Prostate gland (tissue), 2 donors: ENCODE results near the gene FBXO3. TPM values are rescaled to one million over a fixed set of nuclear protein-coding genes. Genes with fewer than 3 reads are reported as not detected.

Source experiments
- DNase-seq: peaks from one replicate; pipeline ENCODE4 v3.0.0-alpha.2; 2019; ENCODE audit warnings: low spot score
- H3K27ac ChIP-seq, 2 donors: fragments of 200-600 bp; sonication (generic); 2 replicates each; pipeline ENCODE4 v1.5.1; 2017 to 2019
- H3K27me3 ChIP-seq: fragments of 200-600 bp; sonication (generic); replicated peaks from 2 replicates; pipeline ENCODE4 v1.5.1; 2019; ENCODE audit not compliant: insufficient read depth
- H3K36me3 ChIP-seq, 2 donors: fragments of 200-600 bp; sonication (generic); 1 replicate in 1 of 2; 2 replicates in 1 of 2; pipeline versions ENCODE4 v1.5.1 to v1.8.1; 2017 to 2019
- H3K4me1 ChIP-seq: fragments of 200-600 bp; sonication (generic); replicated peaks from 2 replicates; pipeline ENCODE4 v1.5.1; 2019
- H3K4me3 ChIP-seq, 2 donors: fragments of 200-600 bp; sonication (generic); 2 replicates each; pipeline ENCODE4 v1.5.1; 2017 to 2019
- H3K9me3 ChIP-seq: fragments of 200-600 bp; sonication (generic); 2 replicates; pipeline ENCODE4 v1.5.1; 2017
- POLR2A ChIP-seq: fragments of 450-650 bp; IDR thresholded peaks from one replicate; pipeline ENCODE4 v1.6.1; 2016; ENCODE audit warnings: antibody characterized with exemption, mild to moderate bottlenecking
- POLR2AphosphoS5 ChIP-seq: sonication (generic); formaldehyde crosslinking; IDR thresholded peaks from one replicate; pipeline ENCODE4 v1.6.1; 2017; ENCODE audit warnings: antibody characterized with exemption
- WGBS: methylation state at CpG from one replicate; pipeline ENCODE4 v1.1.5; 2018; 5-methylcytosine and 5-hydroxymethylcytosine counted together
- intact Hi-C: fragments of 100-400 bp; cut with DNase I; formaldehyde crosslinking; loops from one replicate; pipeline ENCODE4 v1.14.2; 2022
- total RNA-seq, 2 donors: library from RNA; depleted of rRNA; stranded (reverse); fragments of >200 nt; gene quantifications; one replicate each; pipeline ENCODE4 v1.1.0, GENCODE V29; 2016
- TF ChIP-seq, protein P1 (sequence below), 4 experiments: fragments of 200-600 bp in 2 of 4; fragments of 450-650 bp in 2 of 4; sonication (generic) in 2 of 4; IDR thresholded peaks; 1 replicate in 3 of 4; 2 replicates in 1 of 4; pipeline ENCODE4 v1.5.1; 2016 to 2019; ENCODE audit warnings: antibody characterized with exemption in 4 of 4, mild to moderate bottlenecking in 2 of 4, moderate library complexity in 2 of 4

The FBXO3 gene
- total RNA-seq, 2 donors from 2014 or later, result 24.5 to 45.0 TPM

DNA sequence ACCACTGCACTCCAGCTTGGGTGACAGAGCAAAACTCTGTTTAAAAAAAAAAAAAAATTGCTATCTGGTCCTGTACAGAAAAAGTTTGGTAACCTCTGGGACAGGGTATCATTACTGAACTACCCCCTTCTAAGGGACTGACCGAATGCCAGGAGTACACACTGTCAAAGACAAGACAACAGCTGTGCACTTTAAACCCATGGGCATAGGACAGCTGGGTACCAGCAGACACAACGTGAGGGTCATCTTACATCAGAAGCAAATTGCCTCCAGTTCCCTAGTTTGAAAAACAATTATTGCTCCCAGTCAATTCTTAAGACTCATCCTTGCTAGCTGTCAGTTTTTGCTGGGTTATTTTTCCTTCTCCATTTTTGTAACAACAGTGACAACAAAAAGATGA lies 55.9 kb downstream of the FBXO3 start:
- TF ChIP-seq POLR2A, result no peak
- Histone ChIP-seq H3K4me1 (no peaks in the 10 kb centered on the region), H3K4me3 (no peak overlapping the region), H3K9me3 (no peaks in the 10 kb centered on the region), H3K36me3 (no peaks in the 10 kb centered on the region), H3K27ac (no peak overlapping the region), H3K27me3 (no peaks in the 10 kb centered on the region)
- no peak for DNase-seq
- intact Hi-C loops, result no loop called here
- 67% methylated on average over 2 of the region's 2 CpGs for WGBS

DNA sequence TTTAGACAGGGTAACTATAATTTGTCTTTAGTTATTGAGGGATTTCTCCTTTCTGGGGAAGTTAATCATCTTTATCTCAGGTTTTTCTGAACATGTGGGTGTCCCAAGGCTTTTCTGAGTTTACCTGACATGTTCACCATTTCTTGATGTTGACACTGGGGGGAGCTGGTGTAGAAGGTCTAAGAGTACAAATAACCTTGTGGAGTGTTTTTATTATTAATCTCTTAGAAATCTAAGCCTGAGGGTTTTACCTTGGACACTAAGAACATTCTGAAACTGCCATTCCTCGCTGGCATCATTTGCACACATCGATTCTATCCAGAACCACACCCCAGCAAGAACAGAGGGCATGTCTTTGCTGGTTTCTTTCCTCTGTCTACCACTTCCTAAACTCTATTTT lies 58.1 kb downstream of the FBXO3 start:
- 23% methylated on average over 2 of the region's 2 CpGs for WGBS
- Histone ChIP-seq H3K9me3 (no peaks in the 10 kb centered on the region), H3K27me3 (no peaks in the 10 kb centered on the region), H3K36me3 (no peaks in the 10 kb centered on the region), H3K4me1 (no peaks in the 10 kb centered on the region), H3K4me3 (no peak overlapping the region), H3K27ac (no peak overlapping the region)
- intact Hi-C loops, result no loop called here
- DNase-seq, result no peak
- TF ChIP-seq POLR2A (no peak), POLR2AphosphoS5 (no peak)
- TF ChIP-seq, protein P1, sequence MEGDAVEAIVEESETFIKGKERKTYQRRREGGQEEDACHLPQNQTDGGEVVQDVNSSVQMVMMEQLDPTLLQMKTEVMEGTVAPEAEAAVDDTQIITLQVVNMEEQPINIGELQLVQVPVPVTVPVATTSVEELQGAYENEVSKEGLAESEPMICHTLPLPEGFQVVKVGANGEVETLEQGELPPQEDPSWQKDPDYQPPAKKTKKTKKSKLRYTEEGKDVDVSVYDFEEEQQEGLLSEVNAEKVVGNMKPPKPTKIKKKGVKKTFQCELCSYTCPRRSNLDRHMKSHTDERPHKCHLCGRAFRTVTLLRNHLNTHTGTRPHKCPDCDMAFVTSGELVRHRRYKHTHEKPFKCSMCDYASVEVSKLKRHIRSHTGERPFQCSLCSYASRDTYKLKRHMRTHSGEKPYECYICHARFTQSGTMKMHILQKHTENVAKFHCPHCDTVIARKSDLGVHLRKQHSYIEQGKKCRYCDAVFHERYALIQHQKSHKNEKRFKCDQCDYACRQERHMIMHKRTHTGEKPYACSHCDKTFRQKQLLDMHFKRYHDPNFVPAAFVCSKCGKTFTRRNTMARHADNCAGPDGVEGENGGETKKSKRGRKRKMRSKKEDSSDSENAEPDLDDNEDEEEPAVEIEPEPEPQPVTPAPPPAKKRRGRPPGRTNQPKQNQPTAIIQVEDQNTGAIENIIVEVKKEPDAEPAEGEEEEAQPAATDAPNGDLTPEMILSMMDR (IDR thresholded peaks at IDR 0.05), result peak in 2 of 4 experiments; percentile 9 to 30

DNA sequence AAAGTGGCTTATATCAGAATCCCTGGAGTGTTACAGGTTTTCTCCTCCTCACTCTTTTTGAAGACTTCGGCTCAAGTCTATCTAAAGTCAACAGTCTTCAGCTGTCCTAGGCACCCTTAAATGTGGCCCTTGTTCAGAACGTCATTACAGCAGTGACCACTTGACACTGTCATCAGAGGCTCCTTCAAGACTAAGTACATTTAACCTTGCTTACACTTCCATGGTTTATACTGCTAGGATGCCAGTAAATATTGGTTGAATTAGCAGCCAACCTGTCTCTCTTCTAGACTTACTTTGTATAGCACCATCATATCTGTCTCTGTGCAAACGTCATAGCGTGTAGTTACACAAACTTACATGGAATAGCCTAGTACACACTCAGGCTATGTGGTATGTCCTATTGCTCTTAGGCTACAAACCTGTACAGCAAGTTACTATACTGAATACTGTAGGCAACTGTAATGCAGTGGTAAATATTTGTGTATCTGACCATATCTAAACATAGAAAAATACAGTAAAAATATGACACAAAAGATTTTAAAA lies 60.4 kb downstream of the FBXO3 start:
- H3K4me1 ChIP-seq, result no peaks in the 10 kb centered on the region

GRCh38 chr11:33713151-33713855 lies 61.0 kb downstream of the FBXO3 start:
- DNase-seq, result no peak
- peaks cover 0 to 5% of the 10 kb centered on the region in 2 donors for H3K36me3 ChIP-seq
- H3K4me1 ChIP-seq, result no peaks in the 10 kb centered on the region
- WGBS, result 67% methylated on average over 5 of the region's 5 CpGs
- no peaks in the 10 kb centered on the region for H3K27me3 ChIP-seq
- intact Hi-C loops, result no loop called here
- no peak overlapping the region for H3K4me3 ChIP-seq
- TF ChIP-seq POLR2A, result no peak
- H3K27ac ChIP-seq, result no peak overlapping the region
- no peaks in the 10 kb centered on the region for H3K9me3 ChIP-seq

More for the DNA sequence above, 60.4 kb downstream of the FBXO3 start:
- no peak for DNase-seq
- peaks cover 0 to 5% of the 10 kb centered on the region in 2 donors for H3K36me3 ChIP-seq
- intact Hi-C loops, result no loop called here
- no peaks in the 10 kb centered on the region for H3K27me3 ChIP-seq
- H3K27ac ChIP-seq, result no peak overlapping the region
- TF ChIP-seq POLR2AphosphoS5, result no peak
- no peak for TF ChIP-seq POLR2A
- TF ChIP-seq, protein P1 (IDR thresholded peaks at IDR 0.05), result no peak
- no peaks in the 10 kb centered on the region for H3K9me3 ChIP-seq
- H3K4me3 ChIP-seq, result no peak overlapping the region
- WGBS, result 77% methylated on average over 4 of the region's 4 CpGs

DNA sequence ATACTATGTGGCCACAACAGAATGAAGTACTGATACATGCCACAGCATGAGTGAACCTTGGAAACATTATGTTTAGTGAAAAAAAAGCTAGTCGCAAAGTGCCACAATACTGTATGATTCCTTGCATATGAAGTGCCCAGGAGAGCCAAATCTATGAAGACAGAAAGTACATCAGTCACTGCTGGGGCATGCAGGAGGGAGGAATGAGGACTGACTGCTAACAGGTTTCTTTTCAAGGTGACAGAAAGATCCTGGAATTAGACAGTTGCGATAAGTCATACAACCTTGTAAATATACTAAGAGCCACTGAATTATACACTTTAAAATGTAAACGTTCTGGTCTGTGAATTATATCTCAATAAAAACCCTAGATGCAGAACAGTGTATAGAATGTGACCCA lies 61.9 kb downstream of the FBXO3 start:
- no peaks in the 10 kb centered on the region for H3K9me3 ChIP-seq
- 66% methylated on average over 3 of the region's 3 CpGs for WGBS
- H3K4me3 ChIP-seq, result no peak overlapping the region
- no peaks in the 10 kb centered on the region for H3K27me3 ChIP-seq
- intact Hi-C loops, result no loop called here
- no peak overlapping the region for H3K27ac ChIP-seq
- TF ChIP-seq, protein P1 (IDR thresholded peaks at IDR 0.05), result no peak
- no peak for TF ChIP-seq POLR2AphosphoS5
- H3K4me1 ChIP-seq, result no peaks in the 10 kb centered on the region
- peaks cover 0 to 5% of the 10 kb centered on the region in 2 donors for H3K36me3 ChIP-seq
- no peak for DNase-seq

GRCh38 chr11:33709466-33709865 lies 64.9 kb downstream of the FBXO3 start:
- H3K4me1 ChIP-seq, result no peaks in the 10 kb centered on the region
- peaks cover 0 to 5% of the 10 kb centered on the region in 2 donors for H3K36me3 ChIP-seq
- H3K27ac ChIP-seq, result no peak overlapping the region
- intact Hi-C loops, result no loop called here
- no peaks in the 10 kb centered on the region for H3K27me3 ChIP-seq
- no peak overlapping the region for H3K4me3 ChIP-seq
- no peak for DNase-seq
- no peaks in the 10 kb centered on the region for H3K9me3 ChIP-seq
- TF ChIP-seq POLR2AphosphoS5 (no peak), POLR2A (no peak)
- TF ChIP-seq, protein P1 (IDR thresholded peaks at IDR 0.05), result no peak
- 38% methylated on average over 3 of the region's 3 CpGs for WGBS
